Spleen (tissue), 11 donors: ENCODE results near the gene ADGRE2. TPM values are rescaled to one million over a fixed set of nuclear protein-coding genes. Genes with fewer than 3 reads are reported as not detected.
A peak's percentile ranks its signal among the peaks of the same experiment; 100 is the strongest.

ENCODE experiments used
- DNase-seq: peaks from one replicate; pipeline ENCODE4 v3.0.0-alpha.2; 2020
- H3K27ac ChIP-seq, 8 donors: fragments of 200-600 bp; sonication (generic) in 7 of 8; 1 replicate in 4 of 8; 2 replicates in 4 of 8; pipeline versions ENCODE4 v1.5.0 to v1.8.0; 2016 to 2021; ENCODE audit warnings: inconsistent platforms in 4 of 8, mild to moderate bottlenecking in 4 of 8, moderate library complexity in 1 of 8
- H3K27me3 ChIP-seq, 7 donors: fragments of 200-600 bp; sonication (generic) in 6 of 7; replicated peaks in 1 of 7; 1 replicate in 4 of 7; 2 replicates in 3 of 7; pipeline versions ENCODE4 v1.5.0 to v1.8.0; 2016 to 2021; ENCODE audit warnings: inconsistent platforms in 3 of 7, mild to moderate bottlenecking in 1 of 7
- H3K36me3 ChIP-seq, 6 donors: fragments of 200-600 bp; sonication (generic) in 5 of 6; 1 replicate in 4 of 6; 2 replicates in 2 of 6; pipeline versions ENCODE4 v1.5.0 to v1.8.0; 2016 to 2021; ENCODE audit warnings: inconsistent platforms in 2 of 6
- H3K4me1 ChIP-seq, 6 donors: fragments of 200-600 bp; sonication (generic) in 5 of 6; 1 replicate in 3 of 6; 2 replicates in 3 of 6; pipeline versions ENCODE4 v1.5.0 to v1.8.0; 2016 to 2021; ENCODE audit warnings: inconsistent platforms in 3 of 6
- H3K4me3 ChIP-seq, 8 donors: fragments of 200-600 bp; sonication (generic) in 7 of 8; 1 replicate in 4 of 8; 2 replicates in 4 of 8; pipeline versions ENCODE4 v1.5.0 to v1.8.0; 2016 to 2021; ENCODE audit warnings: inconsistent platforms in 4 of 8, mild to moderate bottlenecking in 4 of 8, moderate library complexity in 2 of 8
- H3K9me3 ChIP-seq, 8 donors: fragments of 200-600 bp; sonication (generic) in 7 of 8; 1 replicate in 4 of 8; 2 replicates in 4 of 8; pipeline versions ENCODE4 v1.5.0 to v1.8.0; 2016 to 2021; ENCODE audit warnings: inconsistent platforms in 4 of 8
- POLR2A ChIP-seq, 3 donors: fragments of 450-650 bp; IDR thresholded peaks; one replicate each; pipeline ENCODE4 v1.5.1; 2017; ENCODE audit warnings: antibody characterized with exemption in 3 of 3, mild to moderate bottlenecking in 1 of 3
- POLR2AphosphoS5 ChIP-seq, 3 donors: sonication (generic); formaldehyde crosslinking; IDR thresholded peaks; one replicate each; pipeline ENCODE4 v1.5.1; 2017; ENCODE audit warnings: antibody characterized with exemption in 3 of 3
- WGBS, 5 donors: extraction: QIAGEN DNeasy Blood & Tissue Kit in 3 of 5; methylation state at CpG; one replicate each; pipeline versions ENCODE4 v1.1.5 to v1.1.7; 2013 to 2018; 5-methylcytosine and 5-hydroxymethylcytosine counted together
- intact Hi-C: fragments of 100-400 bp; cut with DNase I; formaldehyde crosslinking; loops from one replicate; pipeline ENCODE4 v1.15.0; 2023; ENCODE audit warnings: low total_unique reads
- polyA plus RNA-seq, 3 donors: library from polyadenylated mRNA; stranded (reverse); fragments of 200-250 nt; gene quantifications; one replicate each; pipeline ENCODE4 v1.2.1, GENCODE V29; 2013
- total RNA-seq, 7 donors: library from RNA; depleted of rRNA in 3 of 7; stranded (reverse); fragments of >200 nt in 3 of 7; fragmentation: NEBNext Ultra II Directional in 4 of 7; extraction: Animal tissue kit (Norgen Biotek cat#: 25700) in 4 of 7; gene quantifications; one replicate each; pipeline versions ENCODE4 v1.1.0 to v1.2.1, GENCODE V29; 2016 to 2021
- TF ChIP-seq, protein P1 (sequence below), 11 experiments: fragments of 200-600 bp in 7 of 11; fragments of 450-650 bp in 4 of 11; sonication (generic) in 4 of 11; IDR thresholded peaks in 8 of 11; conservative IDR thresholded peaks in 3 of 11; 1 replicate in 7 of 11; 2 replicates in 4 of 11; pipeline versions ENCODE4 v1.4.0 to v1.8.0; 2016 to 2021; ENCODE audit warnings: antibody characterized with exemption in 11 of 11, inconsistent platforms in 4 of 11, mild to moderate bottlenecking in 1 of 11
- donor health status: healthy with polysubstance abuse.
- donor health status: DM: no; HTN: no; CAD: no; lungs with moderate emphysema.
- donor health status: DM: no; HTN: no; CAD: no.
- donor health status: Bipolar disorder and iron deficiency.
- donor health status: healthy.
- donor health status: DM: no; HTN: no; CAD: no.
- donor health status: DM: yes; HTN: yes; CAD: no.

Gene ADGRE2
- total and polyA plus RNA-seq, 10 donors = 4.0 to 183 (median 78.9) TPM

DNA sequence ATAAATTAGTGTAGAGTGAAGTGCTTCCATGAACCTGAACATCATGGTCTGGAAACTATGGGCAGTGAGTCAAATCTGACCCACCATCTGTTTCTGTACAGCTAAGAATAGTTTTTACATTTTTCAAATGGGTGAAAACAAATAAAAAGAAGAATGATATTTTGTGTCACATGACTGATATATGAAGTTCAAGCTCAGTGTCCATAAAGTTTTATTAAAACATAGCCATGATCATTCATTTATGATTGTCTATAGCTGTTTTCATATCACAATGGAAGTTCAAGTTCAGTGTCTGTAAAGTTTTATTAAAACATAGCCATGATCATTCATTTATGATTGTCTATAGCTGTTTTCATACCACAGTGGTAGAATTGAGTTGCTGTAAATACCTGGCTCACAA, 45.9 kb downstream of the ADGRE2 start:
- Histone ChIP-seq H3K4me1 (no peaks in the 10 kb centered on the region), H3K27me3 (no peaks in the 10 kb centered on the region), H3K36me3 (peaks cover 0 to 29% (median 0%) of the 10 kb centered on the region in 6 donors), H3K27ac (no peak overlapping the region), H3K4me3 (no peak overlapping the region), H3K9me3 (peaks cover 0 to 50% (median 29%) of the 10 kb centered on the region in 8 donors)
- no peak for DNase-seq
- intact Hi-C loops = no loop called here
- TF ChIP-seq POLR2A (IDR thresholded peaks at IDR 0.05) (no peak), POLR2AphosphoS5 (IDR thresholded peaks at IDR 0.05) (no peak)
- TF ChIP-seq, protein P1, sequence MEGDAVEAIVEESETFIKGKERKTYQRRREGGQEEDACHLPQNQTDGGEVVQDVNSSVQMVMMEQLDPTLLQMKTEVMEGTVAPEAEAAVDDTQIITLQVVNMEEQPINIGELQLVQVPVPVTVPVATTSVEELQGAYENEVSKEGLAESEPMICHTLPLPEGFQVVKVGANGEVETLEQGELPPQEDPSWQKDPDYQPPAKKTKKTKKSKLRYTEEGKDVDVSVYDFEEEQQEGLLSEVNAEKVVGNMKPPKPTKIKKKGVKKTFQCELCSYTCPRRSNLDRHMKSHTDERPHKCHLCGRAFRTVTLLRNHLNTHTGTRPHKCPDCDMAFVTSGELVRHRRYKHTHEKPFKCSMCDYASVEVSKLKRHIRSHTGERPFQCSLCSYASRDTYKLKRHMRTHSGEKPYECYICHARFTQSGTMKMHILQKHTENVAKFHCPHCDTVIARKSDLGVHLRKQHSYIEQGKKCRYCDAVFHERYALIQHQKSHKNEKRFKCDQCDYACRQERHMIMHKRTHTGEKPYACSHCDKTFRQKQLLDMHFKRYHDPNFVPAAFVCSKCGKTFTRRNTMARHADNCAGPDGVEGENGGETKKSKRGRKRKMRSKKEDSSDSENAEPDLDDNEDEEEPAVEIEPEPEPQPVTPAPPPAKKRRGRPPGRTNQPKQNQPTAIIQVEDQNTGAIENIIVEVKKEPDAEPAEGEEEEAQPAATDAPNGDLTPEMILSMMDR (IDR thresholded peaks at IDR 0.05 in 8 of 11, conservative IDR thresholded peaks at IDR 0.05 in 3 of 11) = no peak

DNA sequence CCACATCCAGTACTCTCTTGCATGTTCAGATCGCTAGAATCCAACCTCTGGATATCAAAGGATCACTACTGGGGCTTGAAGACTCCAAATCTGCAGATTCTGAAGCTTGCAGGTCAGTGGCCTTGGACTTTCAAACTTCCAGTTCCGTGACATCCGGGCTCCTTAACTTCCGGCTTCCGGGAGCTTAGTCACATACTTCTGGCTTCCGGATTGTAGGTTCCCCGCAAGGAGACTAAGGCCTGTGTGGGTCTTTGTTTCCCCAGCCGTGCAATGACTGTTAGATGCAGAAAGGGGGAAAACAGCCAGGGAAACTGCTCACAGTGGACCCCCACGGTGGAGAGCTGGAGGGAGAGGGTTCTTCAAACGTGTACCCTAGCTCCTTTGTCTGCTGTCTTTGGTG, 47.2 kb downstream of the ADGRE2 start:
- H3K4me3 ChIP-seq = no peak overlapping the region
- peaks cover 0 to 63% (median 42%) of the 10 kb centered on the region in 8 donors for H3K9me3 ChIP-seq
- H3K36me3 ChIP-seq = peaks cover 0 to 19% (median 0%) of the 10 kb centered on the region in 6 donors
- no peak overlapping the region for H3K27ac ChIP-seq
- intact Hi-C loops = no loop called here
- no peaks in the 10 kb centered on the region for H3K4me1 ChIP-seq
- no peak for DNase-seq
- no peaks in the 10 kb centered on the region for H3K27me3 ChIP-seq
- no peak for TF ChIP-seq POLR2AphosphoS5 (IDR thresholded peaks at IDR 0.05)
- TF ChIP-seq, protein P1 (IDR thresholded peaks at IDR 0.05 in 8 of 11, conservative IDR thresholded peaks at IDR 0.05 in 3 of 11) = no peak
- TF ChIP-seq POLR2A (IDR thresholded peaks at IDR 0.05) = no peak
- WGBS, 5 donors = 56 to 79% (median 74%) methylated on average over 10 of the region's 10 CpGs

DNA sequence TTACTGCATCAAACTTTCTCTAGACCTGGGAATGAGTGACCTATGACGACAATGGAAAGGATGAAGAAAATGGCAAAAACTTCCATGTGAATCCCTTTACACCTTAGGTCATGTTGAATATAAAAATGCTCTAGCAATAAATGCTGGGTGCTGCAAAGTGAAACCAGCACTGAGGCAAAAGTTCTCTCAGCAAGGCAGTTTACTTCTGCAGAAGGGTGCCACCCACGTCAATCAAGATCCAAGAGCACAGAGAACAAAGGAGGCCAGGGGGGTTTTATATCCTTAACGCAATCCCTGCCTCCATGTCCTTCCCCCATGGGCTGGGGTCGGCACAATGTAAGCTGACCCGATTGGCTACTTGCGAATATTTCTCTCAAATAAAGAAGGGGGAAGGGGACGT, 49.8 kb downstream of the ADGRE2 start:
- intact Hi-C loops = no loop called here
- H3K9me3 ChIP-seq = peaks cover 0 to 85% (median 68%) of the 10 kb centered on the region in 8 donors
- no peaks in the 10 kb centered on the region for H3K27me3 ChIP-seq
- peaks cover 0 to 14% (median 2%) of the 10 kb centered on the region in 6 donors for H3K36me3 ChIP-seq
- no peak overlapping the region for H3K4me3 ChIP-seq
- TF ChIP-seq, protein P1 (IDR thresholded peaks at IDR 0.05 in 8 of 11, conservative IDR thresholded peaks at IDR 0.05 in 3 of 11) = no peak
- TF ChIP-seq POLR2AphosphoS5 (IDR thresholded peaks at IDR 0.05) (no peak), POLR2A (IDR thresholded peaks at IDR 0.05) (no peak)
- H3K27ac ChIP-seq = no peak overlapping the region
- DNase-seq = no peak
- H3K4me1 ChIP-seq = no peaks in the 10 kb centered on the region
- WGBS, 5 donors = 65 to 94% (median 80%) methylated on average over 7 of the region's 7 CpGs

DNA sequence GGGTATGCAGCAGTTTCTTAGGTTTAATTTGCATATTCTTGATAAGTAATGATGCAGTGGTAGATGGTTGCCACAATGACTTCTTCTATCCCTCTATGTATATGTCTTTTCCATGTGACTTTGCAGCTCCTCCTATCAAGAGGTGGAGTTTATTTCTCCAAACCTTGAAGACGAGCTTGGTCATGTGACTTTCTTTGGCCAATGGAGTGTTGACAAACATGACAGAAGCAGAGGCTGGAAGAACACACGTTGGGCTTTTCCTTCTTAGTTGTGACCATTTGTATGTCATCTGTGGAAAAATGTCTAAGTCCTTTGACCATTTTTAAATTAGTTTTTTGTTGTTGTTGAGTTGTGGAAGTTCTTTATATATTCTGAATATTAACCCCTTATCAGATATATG, 56.2 kb downstream of the ADGRE2 start:
- Histone ChIP-seq H3K4me1 (no peaks in the 10 kb centered on the region), H3K4me3 (no peak overlapping the region), H3K9me3 (peaks cover 40 to 100% (median 100%) of the 10 kb centered on the region in 8 donors), H3K27ac (no peak overlapping the region), H3K36me3 (peaks cover 24 to 79% (median 50%) of the 10 kb centered on the region in 6 donors), H3K27me3 (no peaks in the 10 kb centered on the region)
- TF ChIP-seq POLR2A (IDR thresholded peaks at IDR 0.05) = no peak
- intact Hi-C loops = no loop called here
- no peak for DNase-seq
- 88 to 95% (median 94%) methylated on average over 2 of the region's 2 CpGs for WGBS, 5 donors

DNA sequence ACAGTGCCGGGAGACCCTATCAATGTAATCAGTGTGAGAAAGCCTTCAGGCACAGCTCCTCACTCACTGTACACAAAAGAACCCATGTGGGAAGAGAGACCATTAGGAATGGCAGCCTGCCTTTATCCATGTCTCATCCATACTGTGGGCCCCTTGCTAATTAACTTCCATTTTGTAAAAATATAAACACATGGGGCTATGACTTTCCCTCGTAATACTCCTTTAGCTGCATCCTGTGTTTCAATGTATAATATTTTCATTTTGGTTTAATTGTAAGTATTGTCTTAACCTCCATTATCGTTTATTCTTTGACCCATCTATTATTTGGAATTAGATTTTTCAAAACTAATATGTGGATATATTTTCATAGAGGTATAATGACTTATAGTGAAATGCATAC, 59.2 kb downstream of the ADGRE2 start:
- peaks cover 50 to 100% (median 79%) of the 10 kb centered on the region in 6 donors for H3K36me3 ChIP-seq
- H3K27me3 ChIP-seq = no peaks in the 10 kb centered on the region
- 93 to 97% (median 96%) methylated on average over 3 of the region's 3 CpGs for WGBS, 5 donors
- no peak for TF ChIP-seq POLR2AphosphoS5 (IDR thresholded peaks at IDR 0.05)
- TF ChIP-seq, protein P1 (IDR thresholded peaks at IDR 0.05 in 8 of 11, conservative IDR thresholded peaks at IDR 0.05 in 3 of 11) = no peak
- no peak for TF ChIP-seq POLR2A (IDR thresholded peaks at IDR 0.05)
- no peak for DNase-seq
- peaks cover 58 to 100% (median 100%) of the 10 kb centered on the region in 8 donors for H3K9me3 ChIP-seq
- intact Hi-C loops = no loop called here
- no peak overlapping the region for H3K27ac ChIP-seq
- H3K4me3 ChIP-seq = peak overlapping the region in 1 of 8 donors; percentile 37
- no peaks in the 10 kb centered on the region for H3K4me1 ChIP-seq
